HepG2 (cell line): ENCODE data around the gene TGFBRAP1.

ENCODE experiments used
- KAT7 ChIP-seq: IDR thresholded peaks from 2 replicates; pipeline ENCODE4 v1.6.1; 2018; ENCODE audit warnings: borderline replicate concordance, missing compliant biosample characterization
- SMARCC2 ChIP-seq: fragments of 450-650 bp; IDR thresholded peaks from 2 replicates; pipeline ENCODE4 v1.6.1; 2017; ENCODE audit warnings: antibody characterized with exemption, mild to moderate bottlenecking
- SMARCE1 ChIP-seq: fragments of 450-650 bp; IDR thresholded peaks from 2 replicates; pipeline ENCODE4 v1.6.1; 2017; ENCODE audit warnings: borderline replicate concordance
- SRSF1 ChIP-seq: fragments of 200-400 bp; formaldehyde crosslinking; optimal IDR thresholded peaks from 2 replicates; pipeline ENCODE3; 2017; ENCODE audit warnings: mild to moderate bottlenecking, low read depth, low read length, moderate library complexity
- TEAD2 ChIP-seq: sonication (generic); formaldehyde crosslinking; IDR thresholded peaks from 2 replicates; pipeline ENCODE4 v1.9.0; 2021; ENCODE audit warnings: missing genetic modification reagents
- TF ChIP-seq, protein P1 (sequence below), 2 experiments: sonication (generic) in 1 of 2; formaldehyde crosslinking in 1 of 2; IDR thresholded peaks; 2 replicates each; pipeline versions ENCODE4 v1.4.0 to v1.6.1; 2018 to 2020; ENCODE audit warnings: missing genetic modification reagents in 2 of 2, borderline replicate concordance in 1 of 2, low read depth in 1 of 2, mild to moderate bottlenecking in 1 of 2, missing biosample characterization in 1 of 2

DNA sequence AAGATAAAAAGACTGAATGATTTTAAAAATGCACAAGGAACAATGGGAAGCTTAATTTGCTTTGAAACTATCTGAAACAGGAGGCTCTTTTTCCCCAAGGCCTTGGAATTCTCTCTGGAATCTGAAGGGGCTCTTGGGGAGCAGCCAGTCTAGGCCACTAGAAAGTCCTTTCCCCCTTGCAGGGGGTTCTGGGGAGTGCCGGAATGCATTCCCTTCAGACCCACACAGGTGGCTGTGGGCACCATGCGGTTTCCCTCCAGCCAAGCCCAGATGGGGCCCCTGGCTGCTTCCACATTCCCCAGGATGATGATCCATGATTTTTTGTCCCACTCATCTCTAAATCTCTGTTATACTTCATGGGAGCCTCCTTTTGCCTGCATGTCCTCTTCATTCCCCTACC, 77.3 kb downstream of the TGFBRAP1 start:
- no peak for TF ChIP-seq SMARCC2
- TF ChIP-seq SMARCE1: no peak
- TF ChIP-seq, protein P1, sequence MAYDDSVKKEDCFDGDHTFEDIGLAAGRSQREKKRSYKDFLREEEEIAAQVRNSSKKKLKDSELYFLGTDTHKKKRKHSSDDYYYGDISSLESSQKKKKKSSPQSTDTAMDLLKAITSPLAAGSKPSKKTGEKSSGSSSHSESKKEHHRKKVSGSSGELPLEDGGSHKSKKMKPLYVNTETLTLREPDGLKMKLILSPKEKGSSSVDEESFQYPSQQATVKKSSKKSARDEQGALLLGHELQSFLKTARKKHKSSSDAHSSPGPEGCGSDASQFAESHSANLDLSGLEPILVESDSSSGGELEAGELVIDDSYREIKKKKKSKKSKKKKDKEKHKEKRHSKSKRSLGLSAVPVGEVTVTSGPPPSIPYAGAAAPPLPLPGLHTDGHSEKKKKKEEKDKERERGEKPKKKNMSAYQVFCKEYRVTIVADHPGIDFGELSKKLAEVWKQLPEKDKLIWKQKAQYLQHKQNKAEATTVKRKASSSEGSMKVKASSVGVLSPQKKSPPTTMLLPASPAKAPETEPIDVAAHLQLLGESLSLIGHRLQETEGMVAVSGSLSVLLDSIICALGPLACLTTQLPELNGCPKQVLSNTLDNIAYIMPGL (CRISPR knock-in tag; IDR thresholded peaks at IDR 0.05; ENCODE audit: borderline replicate concordance in 1 of 2, low read depth in 1 of 2): no peak
- TF ChIP-seq KAT7: no peak
- TF ChIP-seq TEAD2 (CRISPR knock-in tag): no peak
- TF ChIP-seq SRSF1: no peak
